ENCODE measurements around the gene NOSTRIN.

Gene NOSTRIN

GRCh38 chr2:168781191-168781817 is 21.1 kb upstream of the NOSTRIN start:
- TF ChIP-seq POLR2AphosphoS5 (IDR thresholded peaks at IDR 0.05; ENCODE audit: low read depth) (no peak), CTCF (IDR thresholded peaks at IDR 0.05; ENCODE audit: insufficient read depth, low read length) (no peak), REST (IDR thresholded peaks at IDR 0.05; ENCODE audit: insufficient replicate concordance, low read depth) (no peak), SPI1 (IDR thresholded peaks at IDR 0.05; ENCODE audit: borderline replicate concordance, low read depth) (no peak), GABPA (IDR thresholded peaks at IDR 0.05; ENCODE audit: low read depth) (no peak)
- no peak overlapping the region for H3K4me3 ChIP-seq (replicated peaks; ENCODE audit: insufficient read depth, low read length)
- no peaks in the 10 kb centered on the region for H3K27me3 ChIP-seq (ENCODE audit: insufficient read depth, poor library complexity, severe bottlenecking)
- DNase-seq (ENCODE audit: low read depth in 1 of 2, low spot score in 1 of 2) = no peak
- no peak overlapping the region for H3K27ac ChIP-seq (replicated peaks)

- Histone ChIP-seq H3K4me3 (replicated peaks; ENCODE audit: insufficient read depth, low read length) (no peak overlapping the region), H3K27ac (replicated peaks) (no peak overlapping the region), H3K27me3 (ENCODE audit: insufficient read depth, poor library complexity, severe bottlenecking) (no peaks in the 10 kb centered on the region)
- no peak for TF ChIP-seq SPI1 (IDR thresholded peaks at IDR 0.05; ENCODE audit: borderline replicate concordance, low read depth)
- no peak for TF ChIP-seq GABPA (IDR thresholded peaks at IDR 0.05; ENCODE audit: low read depth)
- no peak for TF ChIP-seq POLR2AphosphoS5 (IDR thresholded peaks at IDR 0.05; ENCODE audit: low read depth)
- TF ChIP-seq REST (IDR thresholded peaks at IDR 0.05; ENCODE audit: insufficient replicate concordance, low read depth) = no peak
- no peak for DNase-seq (ENCODE audit: low read depth in 1 of 2, low spot score in 1 of 2)
Measured at GRCh38 chr2:168782271-168782670, 20.2 kb upstream of the NOSTRIN start.

GRCh38 chr2:168784993-168785392 is 17.4 kb upstream of the NOSTRIN start:
- Histone ChIP-seq H3K27me3 (ENCODE audit: insufficient read depth, poor library complexity, severe bottlenecking) (no peaks in the 10 kb centered on the region), H3K4me3 (replicated peaks; ENCODE audit: insufficient read depth, low read length) (no peak overlapping the region), H3K27ac (replicated peaks) (no peak overlapping the region)
- DNase-seq (ENCODE audit: low read depth in 1 of 2, low spot score in 1 of 2) = no peak
- TF ChIP-seq CTCF (IDR thresholded peaks at IDR 0.05; ENCODE audit: insufficient read depth, low read length) = no peak

- DNase-seq (ENCODE audit: low read depth in 1 of 2, low spot score in 1 of 2) = no peak
- no peaks in the 10 kb centered on the region for H3K27me3 ChIP-seq (ENCODE audit: insufficient read depth, poor library complexity, severe bottlenecking)
- no peak overlapping the region for H3K27ac ChIP-seq (replicated peaks)
- TF ChIP-seq SPI1 (IDR thresholded peaks at IDR 0.05; ENCODE audit: borderline replicate concordance, low read depth) = no peak
- no peak for TF ChIP-seq POLR2AphosphoS5 (IDR thresholded peaks at IDR 0.05; ENCODE audit: low read depth)
- TF ChIP-seq GABPA (IDR thresholded peaks at IDR 0.05; ENCODE audit: low read depth) = no peak
- TF ChIP-seq REST (IDR thresholded peaks at IDR 0.05; ENCODE audit: insufficient replicate concordance, low read depth) = no peak
- TF ChIP-seq CTCF (IDR thresholded peaks at IDR 0.05; ENCODE audit: insufficient read depth, low read length) = no peak
- H3K4me3 ChIP-seq (replicated peaks; ENCODE audit: insufficient read depth, low read length) = no peak overlapping the region
Measured at GRCh38 chr2:168787098-168787781, 15.2 kb upstream of the NOSTRIN start.

Measured in HL-60 (cell line).